Skeletal muscle cell (primary cell): ENCODE measurements around the gene HYCC1.
"Not testable (repeated sequence)": the region's sequence is repeated elsewhere in the genome, so short reads cannot be mapped to it uniquely, and the experiment has no call there.

Source experiments
- DNase-seq: peaks from one replicate; pipeline ENCODE4 v3.0.0-alpha.2; 2010; ENCODE audit warnings: low read depth
- H3K4me3 ChIP-seq: 2 replicates; pipeline ENCODE4 v1.5.1; 2011; ENCODE audit warnings: low read depth, mild to moderate bottlenecking, control low read depth, low read length, moderate library complexity

The HYCC1 gene

GRCh38 chr7:22992874-22993840 lies 20.8 kb downstream of the HYCC1 start:
- no peak for DNase-seq
- no peak overlapping the region for H3K4me3 ChIP-seq

GRCh38 chr7:22990588-22990949 lies 23.4 kb downstream of the HYCC1 start:
- no peak overlapping the region for H3K4me3 ChIP-seq
- DNase-seq: peak; percentile 25

GRCh38 chr7:22989643-22990587 lies 24.0 kb downstream of the HYCC1 start:
- DNase-seq: no peak
- H3K4me3 ChIP-seq: no peak overlapping the region

GRCh38 chr7:22985436-22985835 lies 28.5 kb downstream of the HYCC1 start:
- DNase-seq: no peak
- H3K4me3 ChIP-seq: no peak overlapping the region

GRCh38 chr7:22983257-22983855 lies 30.6 kb downstream of the HYCC1 start:
- no peak for DNase-seq
- H3K4me3 ChIP-seq: no peak overlapping the region

GRCh38 chr7:22980422-22980821 lies 33.5 kb downstream of the HYCC1 start:
- DNase-seq: peak; percentile 26
- H3K4me3 ChIP-seq: no peak overlapping the region

- H3K4me3 ChIP-seq: no peak overlapping the region
Measured at GRCh38 chr7:22979861-22980260, 34.1 kb downstream of the HYCC1 start.

GRCh38 chr7:22979251-22979650 lies 34.7 kb downstream of the HYCC1 start:
- DNase-seq: no peak
- H3K4me3 ChIP-seq: no peak overlapping the region

More at GRCh38 chr7:22979861-22980260, 34.1 kb downstream of the HYCC1 start:
- no peak for DNase-seq

GRCh38 chr7:22974636-22975035 lies 39.3 kb downstream of the HYCC1 start:
- H3K4me3 ChIP-seq, DNase-seq: not testable (repeated sequence)

- no peak overlapping the region for H3K4me3 ChIP-seq
- DNase-seq: no peak
Measured at GRCh38 chr7:22972207-22972606, 41.7 kb downstream of the HYCC1 start.

GRCh38 chr7:22969010-22969431 lies 44.9 kb downstream of the HYCC1 start:
- H3K4me3 ChIP-seq: no peak overlapping the region
- DNase-seq: no peak
